RWPE1 (cell line): Measurements from ENCODE around the gene MRPS11.

ENCODE experiments used
- CTCF ChIA-PET: fragments of 350-600 bp; sonication (Branson Sonifier 250); formaldehyde crosslinking; extraction: SDS; loops from one replicate; lab custom pipeline; 2021; lab: Yijun Ruan, JAX
- POLR2A ChIA-PET: fragments of 400-600 bp; formaldehyde crosslinking; extraction: SDS; loops from one replicate; lab custom pipeline; 2020; ENCODE audit warnings: antibody characterized with exemption; ENCODE audit not compliant: low non-redundant PET; lab: Yijun Ruan, JAX
- DNase-seq: peaks from one replicate; pipeline ENCODE4 v3.0.0; 2012; ENCODE audit warnings: low spot score
- H3K27ac ChIP-seq: fragments of 450-650 bp; 2 replicates; pipeline ENCODE4 v1.5.1; 2017
- TF ChIP-seq, protein P1 (sequence below): fragments of 450-650 bp; conservative IDR thresholded peaks from 2 replicates; pipeline ENCODE4 v1.5.1; 2017; ENCODE audit warnings: low read depth, mild to moderate bottlenecking

Gene MRPS11

DNA sequence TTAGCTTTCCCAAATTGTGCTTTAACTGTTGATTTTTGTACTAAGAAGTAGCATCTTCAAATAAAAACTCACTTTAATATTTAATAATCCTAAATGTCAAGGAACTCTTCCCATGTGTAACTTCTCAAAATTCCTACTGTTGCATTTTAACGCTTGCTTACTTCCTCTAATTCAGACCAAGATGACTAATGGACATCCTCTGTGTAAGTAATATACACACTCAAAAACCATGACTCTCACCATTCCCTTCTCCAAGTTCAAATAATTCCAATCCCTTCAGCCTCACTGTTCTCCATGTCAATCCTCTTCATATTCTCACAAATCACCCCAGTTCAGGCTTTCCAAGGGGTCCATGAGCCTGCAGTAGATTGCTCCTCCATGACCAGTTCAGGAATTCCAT is 13.3 kb upstream of the MRPS11 start:
- H3K27ac ChIP-seq: no peak overlapping the region
- CTCF ChIA-PET: interaction anchor here (0.7 to 1.7 kb wide), 8 partner anchors 8 to 206 kb away, joined by 3 to 6 read pairs (median 4); partner anchors contain the start of genes MRPL46 and MRPS11
- POLR2A ChIA-PET: no interaction called here

DNA sequence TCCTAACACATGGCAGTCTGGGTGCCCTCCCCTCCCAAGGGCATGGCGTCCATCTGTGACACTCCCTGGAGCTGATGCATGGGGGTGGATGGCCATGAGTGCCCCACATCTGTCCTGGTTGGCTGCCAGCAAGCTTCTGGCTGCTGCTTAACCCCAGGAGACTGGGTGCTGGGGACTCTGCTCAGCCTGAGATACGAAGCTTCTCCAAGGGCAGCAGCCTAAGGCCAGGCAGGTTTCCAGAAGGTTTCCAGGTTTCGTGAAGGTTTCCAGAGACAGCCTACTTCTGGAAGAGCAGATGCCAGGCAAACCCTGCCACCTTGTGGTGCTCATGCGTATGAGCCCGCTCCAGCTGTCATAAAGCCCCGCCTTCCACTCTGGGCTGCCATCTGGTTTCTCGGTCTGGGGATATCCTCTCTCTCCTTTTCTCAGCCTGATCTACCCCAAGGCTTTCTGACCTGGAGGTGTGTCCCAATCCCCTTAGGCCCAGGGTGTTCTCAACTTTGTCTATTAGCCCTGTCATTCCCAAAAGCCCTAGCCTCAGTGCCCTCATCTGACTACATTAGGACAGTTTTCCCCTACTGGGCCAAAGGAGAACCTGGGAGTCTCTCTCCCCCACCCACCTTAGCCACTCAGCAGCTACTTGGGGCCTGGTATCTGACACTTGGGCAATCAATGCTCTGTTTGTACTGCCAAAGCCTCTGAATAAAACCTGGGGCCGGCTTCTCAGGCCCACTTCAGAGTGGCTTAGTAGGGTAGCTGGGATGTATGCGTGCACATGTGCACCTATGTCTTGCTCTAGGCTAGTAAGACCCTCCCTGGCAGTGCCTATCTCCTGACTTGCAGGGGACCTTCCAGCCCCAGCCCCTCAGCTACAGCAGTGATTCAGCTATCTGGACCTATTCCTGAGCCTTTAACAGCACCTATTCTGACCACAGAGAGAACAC is 12.4 kb upstream of the MRPS11 start:
- CTCF ChIA-PET: interaction anchor here (0.5 to 1.7 kb wide), 10 partner anchors 9 to 231 kb away, joined by 3 to 6 read pairs (median 4); partner anchors contain the start of genes MRPL46 and MRPS11
- peak; percentile 76 for DNase-seq
- TF ChIP-seq, protein P1, sequence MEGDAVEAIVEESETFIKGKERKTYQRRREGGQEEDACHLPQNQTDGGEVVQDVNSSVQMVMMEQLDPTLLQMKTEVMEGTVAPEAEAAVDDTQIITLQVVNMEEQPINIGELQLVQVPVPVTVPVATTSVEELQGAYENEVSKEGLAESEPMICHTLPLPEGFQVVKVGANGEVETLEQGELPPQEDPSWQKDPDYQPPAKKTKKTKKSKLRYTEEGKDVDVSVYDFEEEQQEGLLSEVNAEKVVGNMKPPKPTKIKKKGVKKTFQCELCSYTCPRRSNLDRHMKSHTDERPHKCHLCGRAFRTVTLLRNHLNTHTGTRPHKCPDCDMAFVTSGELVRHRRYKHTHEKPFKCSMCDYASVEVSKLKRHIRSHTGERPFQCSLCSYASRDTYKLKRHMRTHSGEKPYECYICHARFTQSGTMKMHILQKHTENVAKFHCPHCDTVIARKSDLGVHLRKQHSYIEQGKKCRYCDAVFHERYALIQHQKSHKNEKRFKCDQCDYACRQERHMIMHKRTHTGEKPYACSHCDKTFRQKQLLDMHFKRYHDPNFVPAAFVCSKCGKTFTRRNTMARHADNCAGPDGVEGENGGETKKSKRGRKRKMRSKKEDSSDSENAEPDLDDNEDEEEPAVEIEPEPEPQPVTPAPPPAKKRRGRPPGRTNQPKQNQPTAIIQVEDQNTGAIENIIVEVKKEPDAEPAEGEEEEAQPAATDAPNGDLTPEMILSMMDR: peak; percentile 81
- no peak overlapping the region for H3K27ac ChIP-seq
- POLR2A ChIA-PET: no interaction called here

More for the DNA sequence above, 13.3 kb upstream of the MRPS11 start:
- no peak for DNase-seq
- TF ChIP-seq, protein P1: no peak

DNA sequence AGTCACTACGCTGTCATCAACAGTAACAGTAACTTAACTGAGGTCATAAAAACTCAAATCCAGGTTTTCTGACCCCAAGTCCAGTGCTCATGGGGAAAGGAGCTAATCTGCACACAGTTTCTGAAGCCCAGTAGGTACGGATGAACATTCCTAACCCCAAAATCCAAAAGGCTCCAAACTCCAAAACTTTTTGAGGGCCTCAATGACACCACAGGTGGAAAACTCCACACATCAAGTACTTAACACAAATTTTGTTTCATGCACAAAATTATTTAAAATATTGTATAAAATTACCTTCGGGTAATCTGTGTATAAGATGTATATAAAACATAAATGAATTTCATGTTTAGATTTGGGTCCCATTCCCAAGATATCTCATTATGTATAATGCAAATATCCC is 10.8 kb upstream of the MRPS11 start:
- DNase-seq: no peak
- TF ChIP-seq, protein P1: no peak
- H3K27ac ChIP-seq: no peak overlapping the region
- CTCF ChIA-PET: no interaction called here
- POLR2A ChIA-PET: no interaction called here

DNA sequence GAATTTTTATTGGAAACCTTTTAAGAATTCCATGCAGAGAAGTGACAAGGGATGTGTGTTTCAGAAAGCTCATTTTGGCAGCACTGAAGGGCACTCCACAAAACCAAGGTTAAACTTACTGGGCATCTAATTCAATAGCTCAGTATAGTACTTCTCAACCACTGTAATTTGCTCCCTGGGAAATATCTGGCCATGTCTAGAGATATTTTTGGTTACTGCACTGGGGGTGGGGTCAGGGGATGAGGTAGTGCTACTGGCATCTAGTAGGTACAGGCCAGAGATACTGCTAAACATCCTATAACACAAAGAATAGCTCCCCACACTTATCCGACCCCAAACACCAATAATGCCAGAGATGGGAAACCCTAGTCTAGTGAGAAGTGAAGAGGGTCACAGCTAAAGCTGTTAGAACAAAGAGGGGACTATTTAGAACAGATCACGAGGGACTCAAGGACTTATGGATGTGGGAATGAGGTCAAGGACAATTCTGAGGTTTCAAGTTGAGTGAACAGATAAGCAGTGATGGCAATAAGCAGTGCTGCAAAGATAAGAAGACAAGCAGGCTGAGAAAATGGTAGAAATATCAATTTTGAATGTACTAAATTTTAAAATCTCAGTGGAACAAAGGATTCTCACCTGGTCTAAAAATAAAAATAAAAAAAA is 3.5 kb upstream of the MRPS11 start:
- ChIA-PET POLR2A (no interaction called here), CTCF (no interaction called here)
- TF ChIP-seq, protein P1: no peak
- no peak overlapping the region for H3K27ac ChIP-seq
- DNase-seq: no peak

DNA sequence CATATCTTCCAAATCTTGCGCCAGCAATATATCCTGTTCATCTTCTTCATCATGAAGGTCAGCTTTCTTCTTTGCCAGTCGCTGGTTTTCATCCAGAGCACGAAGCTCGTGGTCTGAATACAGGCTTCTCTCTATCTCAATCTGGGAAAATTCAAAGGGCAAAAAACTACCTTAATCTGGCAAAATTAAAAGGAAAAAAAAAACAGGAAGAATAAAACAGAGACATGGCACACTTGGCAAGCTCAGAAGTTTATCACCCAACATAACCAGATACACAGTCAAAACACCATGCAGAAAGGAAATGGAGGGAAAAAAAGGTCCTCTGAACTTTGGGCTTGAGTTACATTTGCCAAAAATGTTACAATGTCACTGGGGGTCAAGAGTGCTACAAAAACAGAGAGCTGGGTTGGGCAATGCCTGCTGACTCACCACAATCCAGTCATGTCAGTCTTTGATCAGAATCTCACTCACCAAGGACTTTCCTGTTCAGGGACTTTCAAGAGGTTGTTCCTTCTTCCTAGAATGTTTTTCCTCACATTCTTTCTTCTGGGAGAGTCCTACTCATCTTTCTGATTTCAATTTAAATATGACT is 1.8 kb upstream of the MRPS11 start:
- peak; percentile 61 for DNase-seq
- CTCF ChIA-PET: interaction anchor here (0.6 to 1.1 kb wide), 2 partner anchors 29 to 149 kb away, joined by 3 read pairs; no protein-coding TSS in a partner anchor
- TF ChIP-seq, protein P1: no peak
- POLR2A ChIA-PET: no interaction called here
- no peak overlapping the region for H3K27ac ChIP-seq
